ENCODE measurements around the gene ZNF644.

GRCh38 chr1:90955769-90956168 lies 66.1 kb downstream of the ZNF644 start:
- TF ChIP-seq CTCF (IDR thresholded peaks at IDR 0.05) (no peak), POLR2A (IDR thresholded peaks at IDR 0.05) (no peak)
